IPS DF 4.7 (cell line): ENCODE measurements around the gene ADAR.

Experiments
- DNase-seq: peaks from one replicate; pipeline ENCODE4 v3.0.0-alpha.2; 2013; ENCODE audit warnings: low spot score; ENCODE audit errors: extremely low read depth

ADAR gene

GRCh38 chr1:154619181-154619948, 11.4 kb upstream of the ADAR start:
- no peak for DNase-seq

GRCh38 chr1:154616659-154617345, 8.8 kb upstream of the ADAR start:
- no peak for DNase-seq

- no peak for DNase-seq
Observed at GRCh38 chr1:154615411-154615810, 7.4 kb upstream of the ADAR start.

- no peak for DNase-seq
Observed at GRCh38 chr1:154614901-154615300, 6.9 kb upstream of the ADAR start.

- DNase-seq, result no peak
Observed at GRCh38 chr1:154614247-154614646, 6.3 kb upstream of the ADAR start.

GRCh38 chr1:154611150-154611862, 3.3 kb upstream of the ADAR start:
- no peak for DNase-seq

- DNase-seq, result peak; percentile 66
Observed at GRCh38 chr1:154609398-154610380, 1.7 kb upstream of the ADAR start.

- peak; percentile 44 for DNase-seq
Observed at GRCh38 chr1:154608397-154609270, 648 bp upstream of the ADAR start.

- no peak for DNase-seq
Observed at GRCh38 chr1:154607106-154607608, 829 bp downstream of the ADAR start.

GRCh38 chr1:154605534-154605933, 2.5 kb downstream of the ADAR start:
- DNase-seq, result no peak

- no peak for DNase-seq
Observed at GRCh38 chr1:154603317-154603716, 4.7 kb downstream of the ADAR start.

GRCh38 chr1:154599658-154600057, 8.3 kb downstream of the ADAR start:
- no peak for DNase-seq

GRCh38 chr1:154598871-154599635, 8.9 kb downstream of the ADAR start:
- no peak for DNase-seq

- DNase-seq, result no peak
Observed at GRCh38 chr1:154595621-154596020, 12.4 kb downstream of the ADAR start.

- DNase-seq, result no peak
Observed at GRCh38 chr1:154594811-154595210, 13.2 kb downstream of the ADAR start.

- no peak for DNase-seq
Observed at GRCh38 chr1:154593390-154593789, 14.6 kb downstream of the ADAR start.

- no peak for DNase-seq
Observed at GRCh38 chr1:154591206-154591605, 16.8 kb downstream of the ADAR start.

- DNase-seq, result no peak
Observed at GRCh38 chr1:154590756-154591155, 17.2 kb downstream of the ADAR start.

- DNase-seq, result no peak
Observed at GRCh38 chr1:154589780-154590179, 18.2 kb downstream of the ADAR start.
